ENCODE data around the gene PPP2R3B. TPM values are rescaled to one million over a fixed set of nuclear protein-coding genes. Genes with fewer than 3 reads are reported as not detected.

PPP2R3B gene
- total and polyA plus RNA-seq, 2 of the 13 experiments (the other 11 are each of a cell fraction or from before 2014, with no cell fraction given) = 17.0 to 21.4 TPM

DNA sequence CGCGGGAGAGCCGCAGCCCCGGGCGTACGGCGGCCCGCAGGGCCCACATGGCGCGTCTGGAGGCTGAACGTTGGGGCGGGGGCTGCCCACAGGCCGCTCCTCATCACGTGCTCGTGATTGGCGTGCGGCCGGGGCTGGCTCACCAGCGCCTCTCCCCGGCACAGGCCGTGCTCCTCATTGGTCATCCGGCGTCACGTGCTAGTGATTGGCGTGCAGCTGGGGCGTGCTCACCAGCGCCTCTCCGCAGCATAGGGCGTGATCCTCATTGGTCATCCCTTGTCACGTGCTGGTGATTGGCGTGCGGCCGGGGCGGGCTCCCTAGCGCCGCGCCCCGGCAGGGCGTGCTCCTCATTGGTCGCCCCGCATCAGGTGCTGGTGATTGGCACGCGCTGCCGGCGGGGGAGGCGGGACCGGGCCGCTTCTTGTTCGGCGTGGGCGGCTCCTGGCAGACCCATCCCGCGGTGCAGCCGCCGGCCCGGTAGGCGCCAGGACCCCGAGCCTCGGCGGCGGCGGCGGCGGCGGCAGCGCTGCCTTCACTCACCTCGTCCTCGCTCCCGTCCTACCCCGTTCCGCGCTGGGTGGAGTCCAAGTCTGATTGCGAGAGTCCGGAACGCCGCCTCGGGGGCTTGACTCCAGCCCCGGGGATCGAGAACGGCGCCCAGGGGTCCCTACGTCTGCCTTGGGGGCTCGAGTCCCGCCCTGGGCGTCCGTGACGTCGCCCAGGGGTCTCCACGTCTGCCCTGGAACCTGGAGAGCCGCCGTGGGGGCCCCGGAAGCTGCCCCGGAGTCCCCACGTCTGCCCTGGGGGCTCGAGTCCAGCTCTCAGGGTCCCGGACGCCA lies 67.7 kb downstream of the PPP2R3B start, which contains the start of gene GTPBP6 (continued):
- peak; percentile 85; the same call in 1 of the 2 replicates for TF ChIP-seq ARNT2 (CRISPR knock-in tag; IDR thresholded peaks at IDR 0.05; ENCODE audit: low read depth)
- TF ChIP-seq IRX3 (CRISPR knock-in tag; IDR thresholded peaks at IDR 0.05; ENCODE audit: borderline replicate concordance, low read depth) = 0 out of 2 replicates have a peak, but pooled peaks have one; percentile 19
- no peak for TF ChIP-seq ZNF816 (CRISPR knock-in tag; IDR thresholded peaks at IDR 0.05; ENCODE audit: borderline replicate concordance)
- TF ChIP-seq, protein P1, sequence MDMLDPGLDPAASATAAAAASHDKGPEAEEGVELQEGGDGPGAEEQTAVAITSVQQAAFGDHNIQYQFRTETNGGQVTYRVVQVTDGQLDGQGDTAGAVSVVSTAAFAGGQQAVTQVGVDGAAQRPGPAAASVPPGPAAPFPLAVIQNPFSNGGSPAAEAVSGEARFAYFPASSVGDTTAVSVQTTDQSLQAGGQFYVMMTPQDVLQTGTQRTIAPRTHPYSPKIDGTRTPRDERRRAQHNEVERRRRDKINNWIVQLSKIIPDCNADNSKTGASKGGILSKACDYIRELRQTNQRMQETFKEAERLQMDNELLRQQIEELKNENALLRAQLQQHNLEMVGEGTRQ (IDR thresholded peaks at IDR 0.05; ENCODE audit: low read depth, low read length) = peak; percentile 100
- TF ChIP-seq, protein P1 (CRISPR knock-in tag; IDR thresholded peaks at IDR 0.05; ENCODE audit: borderline replicate concordance) = peak; percentile 97; the same call in 1 of the 2 replicates
- TF ChIP-seq, protein P2, sequence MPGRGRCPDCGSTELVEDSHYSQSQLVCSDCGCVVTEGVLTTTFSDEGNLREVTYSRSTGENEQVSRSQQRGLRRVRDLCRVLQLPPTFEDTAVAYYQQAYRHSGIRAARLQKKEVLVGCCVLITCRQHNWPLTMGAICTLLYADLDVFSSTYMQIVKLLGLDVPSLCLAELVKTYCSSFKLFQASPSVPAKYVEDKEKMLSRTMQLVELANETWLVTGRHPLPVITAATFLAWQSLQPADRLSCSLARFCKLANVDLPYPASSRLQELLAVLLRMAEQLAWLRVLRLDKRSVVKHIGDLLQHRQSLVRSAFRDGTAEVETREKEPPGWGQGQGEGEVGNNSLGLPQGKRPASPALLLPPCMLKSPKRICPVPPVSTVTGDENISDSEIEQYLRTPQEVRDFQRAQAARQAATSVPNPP (CRISPR knock-in tag; IDR thresholded peaks at IDR 0.05) = 0 out of 2 replicates have a peak, but pooled peaks have one; percentile 39
- TF ChIP-seq NFKB2 (CRISPR knock-in tag; IDR thresholded peaks at IDR 0.05; ENCODE audit: borderline replicate concordance) = peak; percentile 5; the same call in 1 of the 2 replicates
- 0 out of 2 replicates have a peak, but pooled peaks have one; percentile 36 for TF ChIP-seq SNAPC2 (CRISPR knock-in tag; IDR thresholded peaks at IDR 0.05)
- TF ChIP-seq, protein P3, sequence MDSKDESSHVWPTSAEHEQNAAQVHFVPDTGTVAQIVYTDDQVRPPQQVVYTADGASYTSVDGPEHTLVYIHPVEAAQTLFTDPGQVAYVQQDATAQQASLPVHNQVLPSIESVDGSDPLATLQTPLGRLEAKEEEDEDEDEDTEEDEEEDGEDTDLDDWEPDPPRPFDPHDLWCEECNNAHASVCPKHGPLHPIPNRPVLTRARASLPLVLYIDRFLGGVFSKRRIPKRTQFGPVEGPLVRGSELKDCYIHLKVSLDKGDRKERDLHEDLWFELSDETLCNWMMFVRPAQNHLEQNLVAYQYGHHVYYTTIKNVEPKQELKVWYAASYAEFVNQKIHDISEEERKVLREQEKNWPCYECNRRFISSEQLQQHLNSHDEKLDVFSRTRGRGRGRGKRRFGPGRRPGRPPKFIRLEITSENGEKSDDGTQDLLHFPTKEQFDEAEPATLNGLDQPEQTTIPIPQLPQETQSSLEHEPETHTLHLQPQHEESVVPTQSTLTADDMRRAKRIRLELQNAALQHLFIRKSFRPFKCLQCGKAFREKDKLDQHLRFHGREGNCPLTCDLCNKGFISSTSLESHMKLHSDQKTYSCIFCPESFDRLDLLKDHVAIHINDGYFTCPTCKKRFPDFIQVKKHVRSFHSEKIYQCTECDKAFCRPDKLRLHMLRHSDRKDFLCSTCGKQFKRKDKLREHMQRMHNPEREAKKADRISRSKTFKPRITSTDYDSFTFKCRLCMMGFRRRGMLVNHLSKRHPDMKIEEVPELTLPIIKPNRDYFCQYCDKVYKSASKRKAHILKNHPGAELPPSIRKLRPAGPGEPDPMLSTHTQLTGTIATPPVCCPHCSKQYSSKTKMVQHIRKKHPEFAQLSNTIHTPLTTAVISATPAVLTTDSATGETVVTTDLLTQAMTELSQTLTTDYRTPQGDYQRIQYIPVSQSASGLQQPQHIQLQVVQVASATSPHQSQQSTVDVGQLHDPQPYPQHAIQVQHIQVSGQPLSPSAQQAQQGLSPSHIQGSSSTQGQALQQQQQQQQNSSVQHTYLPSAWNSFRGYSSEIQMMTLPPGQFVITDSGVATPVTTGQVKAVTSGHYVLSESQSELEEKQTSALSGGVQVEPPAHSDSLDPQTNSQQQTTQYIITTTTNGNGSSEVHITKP (CRISPR knock-in tag; IDR thresholded peaks at IDR 0.05; ENCODE audit: low read depth) = 0 out of 2 replicates have a peak, but pooled peaks have one; percentile 4
- TF ChIP-seq, protein P4, sequence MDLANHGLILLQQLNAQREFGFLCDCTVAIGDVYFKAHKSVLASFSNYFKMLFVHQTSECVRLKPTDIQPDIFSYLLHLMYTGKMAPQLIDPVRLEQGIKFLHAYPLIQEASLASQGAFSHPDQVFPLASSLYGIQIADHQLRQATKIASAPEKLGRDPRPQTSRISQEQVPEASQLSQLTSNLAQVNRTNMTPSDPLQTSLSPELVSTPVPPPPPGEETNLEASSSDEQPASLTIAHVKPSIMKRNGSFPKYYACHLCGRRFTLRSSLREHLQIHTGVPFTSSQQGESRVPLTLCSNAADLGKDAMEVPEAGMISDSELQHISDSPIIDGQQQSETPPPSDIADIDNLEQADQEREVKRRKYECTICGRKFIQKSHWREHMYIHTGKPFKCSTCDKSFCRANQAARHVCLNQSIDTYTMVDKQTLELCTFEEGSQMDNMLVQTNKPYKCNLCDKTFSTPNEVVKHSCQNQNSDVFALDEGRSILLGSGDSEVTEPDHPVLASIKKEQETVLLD (CRISPR knock-in tag; IDR thresholded peaks at IDR 0.05; ENCODE audit: low read depth) = no peak
- TF ChIP-seq KAT8 (CRISPR knock-in tag; IDR thresholded peaks at IDR 0.05) = peak; percentile 37; the same call in 1 of the 2 replicates
- TF ChIP-seq, protein P5, sequence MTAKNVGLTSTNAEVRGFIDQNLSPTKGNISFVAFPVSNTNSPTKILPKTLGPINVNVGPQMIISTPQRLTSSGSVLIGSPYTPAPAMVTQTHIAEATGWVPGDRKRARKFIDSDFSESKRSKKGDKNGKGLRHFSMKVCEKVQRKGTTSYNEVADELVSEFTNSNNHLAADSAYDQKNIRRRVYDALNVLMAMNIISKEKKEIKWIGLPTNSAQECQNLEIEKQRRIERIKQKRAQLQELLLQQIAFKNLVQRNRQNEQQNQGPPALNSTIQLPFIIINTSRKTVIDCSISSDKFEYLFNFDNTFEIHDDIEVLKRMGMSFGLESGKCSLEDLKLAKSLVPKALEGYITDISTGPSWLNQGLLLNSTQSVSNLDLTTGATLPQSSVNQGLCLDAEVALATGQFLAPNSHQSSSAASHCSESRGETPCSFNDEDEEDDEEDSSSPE (CRISPR knock-in tag; IDR thresholded peaks at IDR 0.05) = 0 out of 2 replicates have a peak, but pooled peaks have one; percentile 43
- TF ChIP-seq, protein P6, sequence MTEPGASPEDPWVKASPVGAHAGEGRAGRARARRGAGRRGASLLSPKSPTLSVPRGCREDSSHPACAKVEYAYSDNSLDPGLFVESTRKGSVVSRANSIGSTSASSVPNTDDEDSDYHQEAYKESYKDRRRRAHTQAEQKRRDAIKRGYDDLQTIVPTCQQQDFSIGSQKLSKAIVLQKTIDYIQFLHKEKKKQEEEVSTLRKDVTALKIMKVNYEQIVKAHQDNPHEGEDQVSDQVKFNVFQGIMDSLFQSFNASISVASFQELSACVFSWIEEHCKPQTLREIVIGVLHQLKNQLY (CRISPR knock-in tag; IDR thresholded peaks at IDR 0.05) = peak; percentile 78
- TF ChIP-seq ARNTL (CRISPR knock-in tag; IDR thresholded peaks at IDR 0.05) = 0 out of 2 replicates have a peak, but pooled peaks have one; percentile 17
- 0 out of 2 replicates have a peak, but pooled peaks have one; percentile 67 for TF ChIP-seq ZSCAN21 (CRISPR knock-in tag; IDR thresholded peaks at IDR 0.05; ENCODE audit: borderline replicate concordance)
- TF ChIP-seq ZC3H4 (CRISPR knock-in tag; IDR thresholded peaks at IDR 0.05; ENCODE audit: borderline replicate concordance) = peak; percentile 34; the same call in 1 of the 2 replicates

Data from HepG2 (cell line).